Tongue (tissue), 2 donors: ENCODE results near the gene ZNF883. TPM values are rescaled to one million over a fixed set of nuclear protein-coding genes. Genes with fewer than 3 reads are reported as not detected.

Source experiments
- DNase-seq: peaks from one replicate; pipeline ENCODE4 v3.0.0-alpha.2; 2015
- total RNA-seq: library from RNA; depleted of rRNA; stranded (reverse); fragments of >200 nt; gene quantifications from one replicate; pipeline ENCODE4 v1.2.3, GENCODE V29; 2014

Gene ZNF883
- total RNA-seq, result 3.8 TPM

- peak; percentile 92 for DNase-seq
Observed at GRCh38 chr9:113011911-113012381, at the start of gene ZNF883. ZNF883 (minus strand) TSS chr9:113012192.

- peak; percentile 39 for DNase-seq
Observed at GRCh38 chr9:113061072-113061850, 49.3 kb upstream of the ZNF883 start.

GRCh38 chr9:113059581-113060284 lies 47.7 kb upstream of the ZNF883 start:
- DNase-seq, result peak; percentile 28

- DNase-seq, result no peak
Observed at GRCh38 chr9:113057193-113057592, 45.2 kb upstream of the ZNF883 start.

- DNase-seq, result peak; percentile 98
Observed at GRCh38 chr9:113056191-113057106, 44.5 kb upstream of the ZNF883 start, which contains the start of gene ZFP37. ZFP37 (minus strand) TSS chr9:113056724; CDS start chr9:113056688, 36 bp downstream.

- no peak for DNase-seq
Observed at GRCh38 chr9:113042884-113043657, 31.1 kb upstream of the ZNF883 start.

- DNase-seq, result no peak
Observed at GRCh38 chr9:113026200-113026599, 14.2 kb upstream of the ZNF883 start.

- DNase-seq, result no peak
Observed at GRCh38 chr9:113018247-113018646, 6.3 kb upstream of the ZNF883 start.

- peak; percentile 16 for DNase-seq
Observed at GRCh38 chr9:113012492-113012891, 500 bp upstream of the ZNF883 start.

GRCh38 chr9:113005777-113006176 lies 6.2 kb downstream of the ZNF883 start:
- no peak for DNase-seq

GRCh38 chr9:112997236-112997941 lies 14.6 kb downstream of the ZNF883 start:
- no peak for DNase-seq

GRCh38 chr9:112971415-112971814 lies 40.6 kb downstream of the ZNF883 start:
- peak; percentile 2 for DNase-seq

- peak; percentile 1 for DNase-seq
Observed at GRCh38 chr9:112970939-112971338, 41.1 kb downstream of the ZNF883 start.

GRCh38 chr9:112969730-112970129 lies 42.3 kb downstream of the ZNF883 start:
- no peak for DNase-seq

- no peak for DNase-seq
Observed at GRCh38 chr9:112955550-112955949, 56.4 kb downstream of the ZNF883 start.

- DNase-seq, result no peak
Observed at GRCh38 chr9:112945620-112946208, 66.3 kb downstream of the ZNF883 start.

GRCh38 chr9:112939418-112939817 lies 72.6 kb downstream of the ZNF883 start:
- no peak for DNase-seq

- DNase-seq, result no peak
Observed at GRCh38 chr9:112933696-112934095, 78.3 kb downstream of the ZNF883 start.

GRCh38 chr9:112925058-112925641 lies 86.8 kb downstream of the ZNF883 start:
- DNase-seq, result peak; percentile 39

- DNase-seq, result peak; percentile 39
Observed at GRCh38 chr9:112921549-112921948, 90.4 kb downstream of the ZNF883 start.
